GM18907 (cell line): ENCODE results near the gene SPATA2.
A peak's percentile ranks its signal among the peaks of the same experiment; 100 is the strongest.

ENCODE experiments used
- ATAC-seq: cut with Tn5 transposase; IDR thresholded peaks from one replicate; pipeline ENCODE4 v1.9.1; 2021; ENCODE audit warnings: mild to moderate bottlenecking, moderate library complexity; ENCODE audit not compliant: unreplicated experiment

The SPATA2 gene

GRCh38 chr20:49936153-49937026, 21.1 kb upstream of the SPATA2 start, which contains the start of gene RNF114:
Gene RNF114, plus strand, starts transcription at chr20:49936397. Its CDS starts 16 bp downstream, at chr20:49936413.
- peak; percentile 62 for ATAC-seq

- ATAC-seq: peak; percentile 1
Measured at GRCh38 chr20:49935746-49936152, 20.4 kb upstream of the SPATA2 start.

DNA sequence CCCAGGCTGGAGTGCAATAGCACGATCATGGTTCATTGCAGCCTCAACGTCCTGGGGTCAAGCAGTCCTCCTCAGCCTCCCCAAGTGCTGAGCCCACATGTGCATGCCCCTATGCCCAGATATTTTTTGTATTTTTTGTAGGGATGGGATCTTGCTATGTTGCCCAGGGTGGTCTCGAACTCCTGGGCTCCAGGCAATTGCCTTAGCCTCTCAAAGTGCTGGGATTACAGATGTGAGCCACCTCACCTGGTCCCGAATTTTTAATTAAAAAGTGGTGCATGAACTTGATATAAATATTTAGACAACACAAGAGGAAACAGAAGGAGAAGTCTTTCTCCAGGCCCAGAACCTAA, 13.8 kb upstream of the SPATA2 start:
- no peak for ATAC-seq

DNA sequence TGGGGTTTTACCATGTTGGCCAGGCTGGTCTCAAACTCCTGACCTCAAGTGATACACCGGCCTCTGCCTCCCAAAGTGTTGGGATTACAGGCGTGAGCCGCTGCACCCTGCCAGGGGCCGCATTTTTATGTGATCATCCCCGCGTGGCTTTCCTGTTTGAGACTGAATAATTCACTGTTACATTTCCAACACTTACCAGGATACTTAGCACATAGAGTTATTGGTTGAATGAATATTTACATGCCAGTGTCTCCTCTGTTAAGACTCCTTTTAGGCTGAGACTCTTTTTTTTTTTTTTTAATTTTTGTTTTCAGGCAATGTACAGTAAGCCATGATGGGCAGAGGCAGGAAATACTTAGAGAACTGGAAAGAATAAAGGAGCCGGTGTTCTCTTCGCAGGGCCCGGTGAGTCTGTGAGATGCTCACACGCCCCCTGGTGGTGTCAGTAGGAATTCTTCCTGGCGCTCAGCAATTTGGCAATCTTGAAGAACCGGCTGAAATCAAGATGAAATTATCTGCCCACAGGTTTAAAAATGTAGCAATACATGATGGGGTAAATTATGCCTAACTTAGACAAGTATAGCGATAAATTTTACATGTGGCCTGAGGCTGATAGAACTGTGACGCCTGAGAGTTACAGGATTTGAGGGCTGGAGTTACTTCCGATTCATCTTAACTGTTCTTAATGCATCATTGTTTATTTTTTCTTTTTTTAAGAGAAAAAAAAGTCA, 13.2 kb upstream of the SPATA2 start:
- no peak for ATAC-seq

- no peak for ATAC-seq
Measured at GRCh38 chr20:49925901-49926454, 10.6 kb upstream of the SPATA2 start.

DNA sequence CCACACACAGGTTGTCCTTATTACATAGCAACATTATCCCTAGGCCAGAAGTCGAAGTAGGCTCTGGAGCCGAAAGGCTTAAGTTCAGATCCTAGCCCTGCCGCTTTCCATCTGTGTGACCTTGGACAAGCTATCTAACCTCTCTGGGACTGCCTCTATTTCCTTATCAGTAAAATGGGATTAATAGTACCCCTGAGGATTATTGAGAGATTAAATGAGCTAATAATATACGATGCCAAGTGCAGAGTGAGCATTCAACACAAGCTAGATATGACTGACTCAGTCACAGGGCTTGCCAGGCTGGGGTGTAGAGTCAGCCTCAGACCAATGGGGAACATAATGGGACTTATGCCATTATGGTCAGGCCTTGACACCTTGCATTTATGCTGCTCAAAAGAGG, 8.9 kb upstream of the SPATA2 start:
- ATAC-seq: no peak

- ATAC-seq: no peak
Measured at GRCh38 chr20:49919461-49919860, 4.1 kb upstream of the SPATA2 start.

DNA sequence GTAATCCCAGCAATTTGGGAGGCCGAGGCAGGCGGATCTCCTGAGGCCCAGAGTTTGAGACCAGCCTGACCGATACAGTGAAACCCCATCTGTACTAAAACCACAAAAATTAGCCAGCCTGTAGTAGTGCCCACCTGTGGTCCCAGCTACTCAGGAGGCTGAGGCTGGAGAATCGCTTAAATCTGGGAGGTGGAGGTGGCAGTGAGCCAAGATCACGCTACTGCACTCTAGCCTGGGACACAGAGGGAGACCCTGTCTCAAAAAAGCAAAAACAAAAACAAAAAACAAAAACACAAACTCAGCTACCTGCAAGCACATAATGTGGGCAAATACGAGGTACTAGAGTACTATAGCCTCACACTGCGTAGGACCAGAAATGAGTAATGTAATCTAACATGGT, 3.7 kb upstream of the SPATA2 start:
- no peak for ATAC-seq

- ATAC-seq: no peak
Measured at GRCh38 chr20:49918446-49918845, 3.1 kb upstream of the SPATA2 start.

DNA sequence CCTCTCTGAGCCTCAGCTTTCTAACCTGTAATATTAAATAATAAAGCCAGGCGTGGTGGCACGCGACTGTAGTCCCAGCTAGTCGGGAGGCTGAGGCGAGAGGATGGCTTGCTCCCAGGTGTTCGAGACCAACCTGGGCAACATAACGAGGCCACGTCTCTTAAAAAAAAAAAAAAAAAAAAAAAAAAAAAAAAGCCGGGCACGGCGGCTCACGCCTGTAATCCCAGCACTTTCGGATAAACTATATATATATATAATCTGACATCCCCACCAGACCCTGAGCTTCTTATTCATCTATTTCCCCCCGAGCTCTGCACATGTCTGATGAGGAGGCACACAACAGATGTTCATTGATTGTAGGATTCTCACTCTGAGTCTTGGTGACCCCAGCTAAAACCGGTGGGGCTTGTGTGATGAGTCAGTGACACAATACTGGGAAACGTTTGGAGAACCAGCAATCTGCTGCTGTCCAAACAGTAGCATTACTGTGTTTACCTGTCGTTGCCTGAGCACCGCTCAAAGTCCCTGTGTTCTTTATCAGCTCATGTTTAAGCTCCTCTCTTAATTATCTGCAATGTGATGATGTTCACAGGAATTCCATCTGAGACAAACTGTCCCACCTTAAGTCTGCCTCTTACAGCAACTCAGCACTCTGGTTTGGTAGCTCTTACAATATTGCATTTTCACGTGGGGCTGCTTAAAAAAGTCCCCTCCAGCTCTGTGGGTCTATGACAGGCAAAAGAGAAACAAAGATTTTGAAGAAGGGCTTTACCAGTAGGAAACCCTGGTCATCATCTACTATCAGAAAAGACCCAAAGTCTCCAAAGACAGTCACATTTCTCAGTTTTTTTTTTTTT, 1.0 kb upstream of the SPATA2 start:
- no peak for ATAC-seq

DNA sequence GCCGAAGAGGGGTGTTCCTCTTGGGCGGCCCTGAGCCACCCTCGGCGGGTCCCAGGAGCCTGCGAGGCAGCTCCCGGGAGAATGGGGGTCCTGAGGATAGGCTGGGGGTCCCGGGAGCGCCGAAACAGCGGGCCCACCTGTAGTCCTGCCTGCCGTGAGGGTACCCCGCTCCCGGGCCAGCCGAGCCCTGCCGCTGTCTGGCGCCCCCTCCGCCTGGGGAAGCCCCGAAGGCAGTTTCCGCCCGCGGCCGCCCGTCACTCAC, 280 bp downstream of the SPATA2 start:
- peak; percentile 48 for ATAC-seq

DNA sequence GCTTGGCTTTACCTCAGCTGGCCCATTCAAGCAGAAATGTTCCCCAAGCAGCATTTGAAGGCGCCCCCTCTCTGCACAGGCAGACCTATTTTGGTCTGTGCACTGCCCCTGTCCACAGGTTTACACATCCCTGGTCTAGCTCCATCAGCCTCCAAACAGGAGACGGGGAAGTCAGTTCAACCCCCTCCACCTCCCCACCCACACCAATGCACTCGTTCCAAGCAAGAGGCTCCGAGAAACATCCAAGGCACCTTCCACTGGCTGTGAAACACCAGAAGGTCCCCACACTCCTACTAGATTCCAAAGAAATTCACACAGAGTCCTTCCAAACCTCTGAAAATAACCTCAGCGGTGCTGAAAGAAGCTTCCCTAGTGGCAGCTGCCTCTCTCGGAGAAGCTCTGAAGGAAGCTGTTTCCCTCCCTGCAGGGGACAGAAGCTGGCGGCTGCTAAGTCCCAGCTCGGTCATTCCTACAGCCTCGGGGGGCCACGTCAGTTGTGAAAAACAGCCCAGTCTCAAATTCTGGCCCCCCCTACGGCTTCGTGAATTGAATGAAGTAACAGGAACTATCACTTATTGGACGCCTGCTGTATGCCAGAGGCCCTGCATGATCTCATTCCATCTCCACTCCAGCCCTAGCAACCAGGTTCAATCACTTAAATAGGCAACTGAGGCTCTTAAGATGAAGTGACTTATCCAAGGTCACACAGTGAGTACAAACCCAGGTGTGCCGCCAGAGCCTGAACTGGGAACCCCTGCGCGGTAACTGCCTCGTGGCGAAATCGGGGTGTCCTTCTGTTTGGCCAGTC, 815 bp downstream of the SPATA2 start:
- ATAC-seq: peak; percentile 16

DNA sequence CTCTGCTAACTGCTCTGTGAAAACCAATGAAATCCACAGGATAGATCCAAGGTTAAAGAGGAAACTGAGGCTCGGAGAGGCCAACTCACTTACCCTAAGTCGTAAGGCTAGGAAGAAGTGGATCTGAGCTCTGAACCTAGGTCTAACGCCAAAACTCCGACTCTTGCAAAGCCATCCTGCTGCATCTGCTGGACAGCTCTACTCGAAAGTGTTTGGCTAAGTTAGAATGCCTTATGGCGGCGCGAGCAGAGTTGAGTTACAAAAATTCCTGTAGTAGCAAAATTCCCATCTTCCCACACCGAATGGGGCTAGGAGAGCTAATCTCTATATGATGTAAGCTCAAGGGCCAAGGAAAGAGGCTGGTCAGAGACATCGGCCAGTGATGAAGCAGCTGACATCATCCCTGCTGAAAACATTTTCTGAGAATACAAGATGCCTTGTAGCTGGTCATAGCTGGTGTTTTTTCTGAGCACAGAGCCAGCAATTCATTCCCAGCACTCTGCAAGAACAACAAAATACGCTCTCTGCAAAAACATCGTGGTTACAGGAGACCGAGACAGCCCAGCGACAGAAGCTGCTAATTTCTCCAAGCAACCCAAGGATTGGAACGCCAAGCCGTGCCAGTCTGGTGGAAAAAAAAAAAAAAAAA, 1.8 kb downstream of the SPATA2 start:
- no peak for ATAC-seq

GRCh38 chr20:49910340-49910706, 5.0 kb downstream of the SPATA2 start:
- no peak for ATAC-seq

DNA sequence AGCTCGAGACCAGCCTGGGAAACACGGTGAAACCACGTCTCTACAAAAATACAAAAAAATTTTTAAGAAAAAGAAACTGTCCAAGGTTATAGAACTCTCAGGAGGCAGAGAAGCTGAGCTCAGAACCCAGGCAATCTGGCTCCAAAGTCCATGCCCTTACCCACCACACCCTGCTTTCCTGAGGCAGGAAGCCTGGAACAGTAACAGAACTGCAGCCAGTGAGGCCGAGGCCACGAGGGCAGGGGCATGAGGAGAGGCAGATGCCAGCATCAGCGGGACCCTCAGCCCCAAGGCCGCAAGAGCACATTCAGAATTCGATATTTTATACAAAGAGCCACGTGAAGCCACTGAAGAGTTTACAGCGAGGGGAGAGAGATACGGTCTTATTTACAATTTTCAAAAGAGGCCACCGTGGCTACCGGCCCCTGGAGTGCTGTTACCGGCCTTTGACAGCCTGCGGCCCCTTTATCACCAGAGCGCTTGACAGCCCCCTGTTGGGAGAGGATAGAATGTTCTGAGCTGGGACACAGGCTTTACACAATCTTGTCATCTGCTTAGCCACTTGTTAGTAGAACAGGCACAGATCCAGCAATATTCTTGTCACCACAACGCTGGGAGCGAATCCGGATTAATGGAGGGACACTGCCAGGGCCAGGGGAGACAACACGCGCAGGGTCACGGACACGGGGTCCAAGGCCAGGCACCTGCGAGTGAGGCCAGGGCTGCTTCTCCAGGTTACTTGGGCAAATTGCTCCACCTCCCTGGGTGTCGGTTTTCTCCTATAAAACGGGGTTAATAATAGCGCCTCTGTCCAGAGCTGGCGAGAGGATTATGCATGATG, 5.6 kb downstream of the SPATA2 start:
- no peak for ATAC-seq

DNA sequence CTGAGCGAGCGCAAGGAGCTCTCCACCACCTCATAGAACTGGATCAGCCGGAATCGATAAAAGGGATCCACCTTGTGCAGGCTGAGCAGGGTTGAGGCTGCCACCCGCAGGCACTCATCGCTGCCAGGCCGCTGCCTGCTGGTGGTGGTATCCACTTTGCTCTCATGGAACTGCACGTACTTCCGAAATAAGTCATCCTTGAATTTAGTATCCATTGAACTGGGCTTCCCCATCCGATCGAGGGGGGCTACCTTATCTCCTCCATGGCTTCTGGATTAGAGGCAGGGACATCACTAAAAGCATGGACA, 7.1 kb downstream of the SPATA2 start:
- ATAC-seq: no peak

DNA sequence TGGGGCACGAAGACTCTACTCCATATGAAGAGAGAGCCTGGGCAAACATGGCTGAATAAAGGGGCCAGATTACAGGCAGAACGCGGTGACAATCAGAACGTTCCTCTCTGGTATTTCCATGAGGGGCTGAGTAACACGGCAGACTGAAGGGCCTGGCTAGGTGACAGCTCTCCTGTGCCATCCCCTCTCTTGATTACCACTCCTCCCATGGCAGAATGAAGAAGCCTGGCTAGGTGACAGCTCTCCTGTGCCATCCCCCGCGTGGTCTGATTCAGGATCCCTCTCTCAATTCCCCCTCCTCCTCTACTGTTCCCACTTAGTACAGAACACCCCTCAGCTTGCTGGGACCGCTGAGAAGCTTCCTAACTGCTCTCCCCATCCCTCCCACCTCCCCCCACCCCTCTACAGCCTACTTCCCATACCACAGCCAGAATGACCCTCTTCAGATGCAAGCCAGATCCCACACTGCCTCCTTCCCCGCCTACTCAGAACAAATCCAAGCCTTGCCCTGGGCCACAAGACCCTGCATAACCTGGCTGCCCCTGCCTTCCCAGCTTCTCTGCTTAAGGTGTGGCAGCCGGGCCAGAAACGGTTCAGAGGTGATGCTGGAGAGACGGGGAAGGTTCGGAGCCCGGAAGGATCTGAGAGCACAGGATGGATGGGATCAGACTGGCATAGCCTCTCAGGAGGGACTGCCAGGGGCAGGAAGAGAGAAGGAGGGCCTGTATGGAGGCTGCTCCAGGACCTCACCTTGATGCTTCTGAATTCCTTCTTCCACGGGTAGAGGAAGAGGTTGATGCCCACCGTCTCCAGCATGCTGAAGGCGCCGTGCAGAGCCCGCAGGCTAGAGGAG, 7.7 kb downstream of the SPATA2 start:
- ATAC-seq: no peak

- ATAC-seq: no peak
Measured at GRCh38 chr20:49906615-49907154, 8.6 kb downstream of the SPATA2 start.
